ENCODE data around the gene JAK3. TPM values are rescaled to one million over a fixed set of nuclear protein-coding genes. Genes with fewer than 3 reads are reported as not detected.

Gene JAK3
- total RNA-seq, 1 donor from 2014 or later: 28.1 TPM

GRCh38 chr19:17843908-17844490, 3.8 kb downstream of the JAK3 start:
- Histone ChIP-seq H3K4me1 (peaks cover 0 to 8% of the 10 kb centered on the region in 2 donors), H3K36me3 (no peaks in the 10 kb centered on the region), H3K4me3 (no peak overlapping the region), H3K27ac (no peak overlapping the region), H3K9me3 (no peaks in the 10 kb centered on the region), H3K27me3 (peaks cover 6% of the 10 kb centered on the region)
- no peak for TF ChIP-seq CTCF (IDR thresholded peaks at IDR 0.05)
- intact Hi-C loops (cut with DNase I): no loop called here
- DNase-seq (ENCODE audit: low spot score in 2 of 2): no peak

GRCh38 chr19:17843292-17843827, 4.4 kb downstream of the JAK3 start:
- DNase-seq (ENCODE audit: low spot score in 2 of 2): no peak
- Histone ChIP-seq H3K9me3 (no peaks in the 10 kb centered on the region), H3K4me1 (peaks cover 0 to 8% of the 10 kb centered on the region in 2 donors), H3K4me3 (no peak overlapping the region), H3K27ac (no peak overlapping the region), H3K27me3 (peaks cover 6% of the 10 kb centered on the region), H3K36me3 (no peaks in the 10 kb centered on the region)
- TF ChIP-seq CTCF (IDR thresholded peaks at IDR 0.05): no peak
- intact Hi-C loops (cut with DNase I): no loop called here

GRCh38 chr19:17842663-17843291, 5.0 kb downstream of the JAK3 start:
- peak overlapping the region in 1 of 2 donors; percentile 38 for H3K4me3 ChIP-seq
- peaks cover 6% of the 10 kb centered on the region for H3K27me3 ChIP-seq
- H3K9me3 ChIP-seq: no peaks in the 10 kb centered on the region
- no peaks in the 10 kb centered on the region for H3K36me3 ChIP-seq
- TF ChIP-seq CTCF (IDR thresholded peaks at IDR 0.05): no peak
- intact Hi-C loops (cut with DNase I): no loop called here
- no peak overlapping the region for H3K27ac ChIP-seq
- no peak for DNase-seq (ENCODE audit: low spot score in 2 of 2)
- peaks cover 0 to 8% of the 10 kb centered on the region in 2 donors for H3K4me1 ChIP-seq

GRCh38 chr19:17841810-17842662, 5.7 kb downstream of the JAK3 start:
- Histone ChIP-seq H3K4me1 (peaks cover 0 to 4% of the 10 kb centered on the region in 2 donors), H3K27me3 (peaks cover 6% of the 10 kb centered on the region), H3K36me3 (no peaks in the 10 kb centered on the region), H3K4me3 (peak overlapping the region; percentile 20 to 38), H3K27ac (no peak overlapping the region), H3K9me3 (no peaks in the 10 kb centered on the region)
- DNase-seq (ENCODE audit: low spot score in 2 of 2): no peak
- TF ChIP-seq CTCF (IDR thresholded peaks at IDR 0.05): no peak
- intact Hi-C loops (cut with DNase I): no loop called here

- Histone ChIP-seq H3K4me3 (peak overlapping the region in 1 of 2 donors; percentile 38), H3K36me3 (no peaks in the 10 kb centered on the region), H3K27ac (no peak overlapping the region), H3K4me1 (peaks cover 0 to 4% of the 10 kb centered on the region in 2 donors), H3K9me3 (no peaks in the 10 kb centered on the region), H3K27me3 (peaks cover 6% of the 10 kb centered on the region)
- TF ChIP-seq CTCF (IDR thresholded peaks at IDR 0.05): no peak
- intact Hi-C loops (cut with DNase I): no loop called here
- DNase-seq (ENCODE audit: low spot score in 2 of 2): no peak
These were observed 6.4 kb downstream of the JAK3 start for GRCh38 chr19:17841371-17841809.

All from ascending aorta (tissue), 2 donors.